Right ventricle myocardium inferior (tissue), 1 donor: ENCODE measurements around the gene AP1G2. TPM values are rescaled to one million over a fixed set of nuclear protein-coding genes. Genes with fewer than 3 reads are reported as not detected.

Experiments
- ATAC-seq: fragments of 200-7000 bp; cut with Tn5 transposase; one replicate; pipeline ENCODE4 v1.9.1; 2020; ENCODE audit warnings: mild to moderate bottlenecking, moderate library complexity
- DNase-seq: peaks from one replicate; pipeline ENCODE4 v3.0.0; 2021; ENCODE audit errors: missing footprints
- intact Hi-C: fragments of 100-400 bp; cut with DNase I; formaldehyde crosslinking; loops from one replicate; pipeline ENCODE4 v1.11.0; 2022
- total RNA-seq: library from RNA; stranded (reverse); fragmentation: NEBNext Ultra II Directional; extraction: Animal tissue kit (Norgen Biotek cat#: 25700); gene quantifications from one replicate; pipeline ENCODE4 v1.2.1, GENCODE V29; 2021
- donor health status: DM: no; HTN: yes; CAD: no; lungs with severe emphysema.

The AP1G2 gene
- total RNA-seq, 1 donor from 2014 or later, result 15.5 TPM

- DNase-seq (no peak), ATAC-seq (no peak)
- intact Hi-C loops, result no loop called here
These were observed 54.4 kb downstream of the AP1G2 start for GRCh38 chr14:23513005-23513817.

- ATAC-seq, result no peak
- DNase-seq, result no peak
- intact Hi-C loops, result no loop called here
These were observed 55.4 kb downstream of the AP1G2 start for GRCh38 chr14:23512156-23512555.

Other genes with a start within 250 kb of the AP1G2 start
- 73.7 TPM for gene PABPN1, start 246.3 kb downstream of the AP1G2 start, total RNA-seq
- 10.1 TPM for gene SLC22A17, start 214.9 kb downstream of the AP1G2 start, total RNA-seq
- gene EFS, start 202.6 kb downstream of the AP1G2 start, total RNA-seq, result 4.0 TPM
- not detected for gene IL25, start 195.0 kb downstream of the AP1G2 start, total RNA-seq
- gene CMTM5, start 190.7 kb downstream of the AP1G2 start, total RNA-seq, result 0.92 TPM
- 3,910 TPM for gene MYH6, start 159.5 kb downstream of the AP1G2 start, total RNA-seq
- 11,833 TPM for gene MYH7, start 132.1 kb downstream of the AP1G2 start, total RNA-seq
- gene NGDN, start 98.1 kb downstream of the AP1G2 start, total RNA-seq, result 19.8 TPM
- 0.60 TPM for gene ZFHX2, start 16.0 kb downstream of the AP1G2 start, total RNA-seq
- gene THTPA, start 11.5 kb downstream of the AP1G2 start, total RNA-seq, result 16.0 TPM
- gene JPH4, start 11.0 kb upstream of the AP1G2 start, total RNA-seq, result 0.24 TPM
- gene DHRS2, start 68.6 kb upstream of the AP1G2 start, total RNA-seq, result not detected